HEK293 (cell line): Measurements from ENCODE around the gene DNAI1.

ENCODE experiments used
- EGR2 ChIP-seq: fragments of 450-650 bp; formaldehyde crosslinking; IDR thresholded peaks from 2 replicates; pipeline ENCODE4 v1.5.1; 2016; ENCODE audit warnings: low read depth, missing biosample characterization, missing genetic modification characterization
- GLI4 ChIP-seq: fragments of 450-650 bp; formaldehyde crosslinking; IDR thresholded peaks from 2 replicates; pipeline ENCODE4 v1.5.1; 2016; ENCODE audit warnings: missing biosample characterization, missing genetic modification characterization
- GLIS1 ChIP-seq: fragments of 450-650 bp; formaldehyde crosslinking; IDR thresholded peaks from 2 replicates; pipeline ENCODE4 v1.5.1; 2016; ENCODE audit warnings: missing biosample characterization, missing genetic modification characterization
- MYNN ChIP-seq: fragments of 450-650 bp; formaldehyde crosslinking; IDR thresholded peaks from 2 replicates; pipeline ENCODE4 v1.5.1; 2016; ENCODE audit warnings: missing biosample characterization, missing genetic modification characterization, borderline replicate concordance
- RBAK ChIP-seq: fragments of 450-650 bp; formaldehyde crosslinking; IDR thresholded peaks from 2 replicates; pipeline ENCODE4 v1.5.1; 2016; ENCODE audit warnings: missing biosample characterization, missing genetic modification characterization
- ZBTB11 ChIP-seq: fragments of 450-650 bp; formaldehyde crosslinking; conservative IDR thresholded peaks from 2 replicates; pipeline ENCODE4 v1.5.1; 2016; ENCODE audit warnings: low read depth, missing biosample characterization, missing genetic modification characterization
- ZBTB26 ChIP-seq: fragments of 450-650 bp; formaldehyde crosslinking; optimal IDR thresholded peaks from 2 replicates; pipeline ENCODE3; 2016; ENCODE audit warnings: missing biosample characterization, mild to moderate bottlenecking, missing genetic modification characterization
- ZBTB6 ChIP-seq: fragments of 450-650 bp; formaldehyde crosslinking; IDR thresholded peaks from 2 replicates; pipeline ENCODE4 v1.5.1; 2017; ENCODE audit warnings: missing biosample characterization, missing genetic modification characterization
- ZFP41 ChIP-seq: fragments of 450-650 bp; formaldehyde crosslinking; IDR thresholded peaks from 2 replicates; pipeline ENCODE4 v1.5.1; 2016; ENCODE audit warnings: missing biosample characterization, missing genetic modification characterization, borderline replicate concordance
- ZNF121 ChIP-seq: fragments of 450-650 bp; formaldehyde crosslinking; IDR thresholded peaks from 2 replicates; pipeline ENCODE4 v1.5.1; 2016; ENCODE audit warnings: missing biosample characterization, missing genetic modification characterization
- ZNF146 ChIP-seq: fragments of 450-650 bp; formaldehyde crosslinking; IDR thresholded peaks from 2 replicates; pipeline ENCODE4 v1.5.1; 2016; ENCODE audit warnings: missing biosample characterization, missing genetic modification characterization
- ZNF155 ChIP-seq: fragments of 450-650 bp; formaldehyde crosslinking; IDR thresholded peaks from 2 replicates; pipeline ENCODE4 v1.5.1; 2016; ENCODE audit warnings: missing biosample characterization, missing genetic modification characterization
- ZNF214 ChIP-seq: fragments of 450-650 bp; formaldehyde crosslinking; IDR thresholded peaks from 2 replicates; pipeline ENCODE4 v1.5.1; 2017; ENCODE audit warnings: missing biosample characterization, mild to moderate bottlenecking, missing genetic modification characterization, borderline replicate concordance
- ZNF324 ChIP-seq: fragments of 450-650 bp; formaldehyde crosslinking; IDR thresholded peaks from 2 replicates; pipeline ENCODE4 v1.5.1; 2016; ENCODE audit warnings: missing biosample characterization, missing genetic modification characterization
- ZNF335 ChIP-seq: fragments of 450-650 bp; formaldehyde crosslinking; conservative IDR thresholded peaks from 2 replicates; pipeline ENCODE4 v1.5.1; 2016; ENCODE audit warnings: missing biosample characterization, missing genetic modification characterization
- ZNF362 ChIP-seq: fragments of 450-650 bp; formaldehyde crosslinking; IDR thresholded peaks from 2 replicates; pipeline ENCODE4 v1.5.1; 2016; ENCODE audit warnings: missing biosample characterization, missing genetic modification characterization
- ZNF416 ChIP-seq: fragments of 450-650 bp; formaldehyde crosslinking; IDR thresholded peaks from 2 replicates; pipeline ENCODE4 v1.5.1; 2016; ENCODE audit warnings: missing biosample characterization, missing genetic modification characterization
- ZNF423 ChIP-seq: fragments of 450-650 bp; formaldehyde crosslinking; IDR thresholded peaks from 2 replicates; pipeline ENCODE4 v1.5.1; 2016; ENCODE audit warnings: missing biosample characterization, missing genetic modification characterization
- ZNF449 ChIP-seq: fragments of 450-650 bp; formaldehyde crosslinking; IDR thresholded peaks from 2 replicates; pipeline ENCODE4 v1.5.1; 2017; ENCODE audit warnings: missing biosample characterization, mild to moderate bottlenecking, missing genetic modification characterization, moderate library complexity
- ZNF529 ChIP-seq: fragments of 450-650 bp; formaldehyde crosslinking; IDR thresholded peaks from 2 replicates; pipeline ENCODE4 v1.5.1; 2017; ENCODE audit warnings: missing genetic modification characterization, missing biosample characterization; ENCODE audit not compliant: insufficient replicate concordance
- ZNF544 ChIP-seq: fragments of 450-650 bp; formaldehyde crosslinking; IDR thresholded peaks from 2 replicates; pipeline ENCODE4 v1.5.0; 2017; ENCODE audit warnings: missing biosample characterization, missing genetic modification characterization
- ZNF558 ChIP-seq: fragments of 450-650 bp; formaldehyde crosslinking; IDR thresholded peaks from 2 replicates; pipeline ENCODE4 v1.5.1; 2016; ENCODE audit warnings: missing biosample characterization, missing genetic modification characterization
- ZNF580 ChIP-seq: fragments of 450-650 bp; formaldehyde crosslinking; IDR thresholded peaks from 2 replicates; pipeline ENCODE4 v1.5.1; 2016; ENCODE audit warnings: missing biosample characterization, missing genetic modification characterization
- ZNF621 ChIP-seq: fragments of 450-650 bp; formaldehyde crosslinking; IDR thresholded peaks from 2 replicates; pipeline ENCODE4 v1.5.1; 2017; ENCODE audit warnings: missing biosample characterization, missing genetic modification characterization
- ZNF639 ChIP-seq: fragments of 450-650 bp; formaldehyde crosslinking; IDR thresholded peaks from 2 replicates; pipeline ENCODE4 v1.5.1; 2016; ENCODE audit warnings: missing biosample characterization, missing genetic modification characterization
- ZNF707 ChIP-seq: fragments of 450-650 bp; formaldehyde crosslinking; IDR thresholded peaks from 2 replicates; pipeline ENCODE4 v1.5.1; 2016; ENCODE audit warnings: missing biosample characterization, missing genetic modification characterization
- ZNF830 ChIP-seq: fragments of 450-650 bp; IDR thresholded peaks from 2 replicates; pipeline ENCODE4 v1.5.0; 2018; ENCODE audit warnings: missing biosample characterization, missing genetic modification characterization, low read depth, mild to moderate bottlenecking, moderate library complexity
- ZSCAN5A ChIP-seq: fragments of 450-650 bp; formaldehyde crosslinking; IDR thresholded peaks from 2 replicates; pipeline ENCODE4 v1.5.1; 2016; ENCODE audit warnings: missing biosample characterization, missing genetic modification characterization

Gene DNAI1

GRCh38 chr9:34479431-34479866 lies 20.8 kb downstream of the DNAI1 start (continued):
- no peak for TF ChIP-seq ZBTB11 (tag by site-specific recombination)
- TF ChIP-seq ZFP41 (tag by site-specific recombination): no peak
- no peak for TF ChIP-seq ZNF324 (tag by site-specific recombination)
- no peak for TF ChIP-seq ZSCAN5A (tag by site-specific recombination)
- TF ChIP-seq ZNF529: no peak
- TF ChIP-seq ZNF423 (tag by site-specific recombination): no peak
- 0 out of 2 replicates have a peak, but pooled peaks have one; percentile 16 for TF ChIP-seq ZNF449
- TF ChIP-seq EGR2 (tag by site-specific recombination): no peak
- no peak for TF ChIP-seq ZBTB26 (tag by site-specific recombination)
- TF ChIP-seq ZNF558 (tag by site-specific recombination): no peak
- no peak for TF ChIP-seq ZNF335 (tag by site-specific recombination)
- TF ChIP-seq ZNF544 (tag by site-specific recombination): no peak
- peak; percentile 42; the same call in 1 of the 2 replicates for TF ChIP-seq GLIS1
- TF ChIP-seq ZNF707: no peak
- no peak for TF ChIP-seq ZNF362 (tag by site-specific recombination)
- TF ChIP-seq ZNF155: no peak
- TF ChIP-seq MYNN: no peak
- no peak for TF ChIP-seq ZNF416 (tag by site-specific recombination)
- peak; percentile 79; the same call in 1 of the 2 replicates for TF ChIP-seq ZNF580 (tag by site-specific recombination)
- no peak for TF ChIP-seq RBAK
- no peak for TF ChIP-seq ZNF121
- no peak for TF ChIP-seq ZNF214 (tag by site-specific recombination)
- TF ChIP-seq ZNF621 (tag by site-specific recombination): no peak
- no peak for TF ChIP-seq ZNF639 (tag by site-specific recombination)
- TF ChIP-seq ZNF830 (tag by site-specific recombination): no peak
- no peak for TF ChIP-seq ZNF146 (tag by site-specific recombination)
- TF ChIP-seq GLI4: no peak
- TF ChIP-seq ZBTB6 (tag by site-specific recombination): no peak
